Measurements from ENCODE around the gene GDPD3.

GDPD3 gene

GRCh38 chr16:30113031-30113710, at the start of gene GDPD3:
Gene GDPD3 (minus strand): TSS chr16:30113537. CDS start chr16:30113478, 59 bp downstream.
- H4K20me1 ChIP-seq = no peaks in the 10 kb centered on the region
- H3K4me1 ChIP-seq = peaks cover 3% of the 10 kb centered on the region
- H3K9ac ChIP-seq = no peak within 1 kb of the TSS
- H3K27me3 ChIP-seq = no peaks in the 10 kb centered on the region
- H3K4me2 ChIP-seq = no peak within 1 kb of the TSS
- H3K27ac ChIP-seq = no peak within 1 kb of the TSS
- H3K4me3 ChIP-seq = no peak within 1 kb of the TSS
- peaks cover 95% of the 10 kb centered on the region for H3K36me3 ChIP-seq
- no peak for TF ChIP-seq Cebpa-rat (IDR thresholded peaks at IDR 0.05)
- H3K9me3 ChIP-seq = no peaks in the 10 kb centered on the region

- Histone ChIP-seq H3K4me2 (no peak overlapping the region), H3K9me3 (no peaks in the 10 kb centered on the region), H3K4me1 (no peaks in the 10 kb centered on the region; the same call in 1 of the 2 replicates), H4K20me1 (no peaks in the 10 kb centered on the region), H3K36me3 (no peaks in the 10 kb centered on the region), H3K9ac (no peak overlapping the region), H3K27ac (no peak overlapping the region), H3K4me3 (no peak overlapping the region), H3K27me3 (no peaks in the 10 kb centered on the region)
- TF ChIP-seq Cebpa-rat (IDR thresholded peaks at IDR 0.05) = no peak
Observed at GRCh38 chr16:30157214-30157613, 43.9 kb upstream of the GDPD3 start.

- no peaks in the 10 kb centered on the region for H3K36me3 ChIP-seq
Observed at GRCh38 chr16:30155188-30155587, 41.9 kb upstream of the GDPD3 start.

GRCh38 chr16:30152517-30152916, 39.2 kb upstream of the GDPD3 start:
- TF ChIP-seq Cebpa-rat (IDR thresholded peaks at IDR 0.05) = no peak
- Histone ChIP-seq H4K20me1 (no peaks in the 10 kb centered on the region), H3K4me1 (no peaks in the 10 kb centered on the region), H3K27ac (no peak overlapping the region), H3K27me3 (no peaks in the 10 kb centered on the region), H3K9ac (no peak overlapping the region), H3K9me3 (peaks cover 33% of the 10 kb centered on the region), H3K36me3 (no peaks in the 10 kb centered on the region), H3K4me2 (no peak overlapping the region), H3K4me3 (no peak overlapping the region)

More at GRCh38 chr16:30155188-30155587, 41.9 kb upstream of the GDPD3 start:
- Histone ChIP-seq H3K4me2 (no peak overlapping the region), H3K27me3 (no peaks in the 10 kb centered on the region), H4K20me1 (no peaks in the 10 kb centered on the region), H3K27ac (no peak overlapping the region), H3K9me3 (peaks cover 10% of the 10 kb centered on the region), H3K4me1 (no peaks in the 10 kb centered on the region; the same call in 1 of the 2 replicates), H3K4me3 (no peak overlapping the region), H3K9ac (no peak overlapping the region)
- no peak for TF ChIP-seq Cebpa-rat (IDR thresholded peaks at IDR 0.05)

- Histone ChIP-seq H3K27ac (no peak overlapping the region), H3K36me3 (no peaks in the 10 kb centered on the region), H3K4me2 (no peak overlapping the region)
Observed at GRCh38 chr16:30151091-30151490, 37.8 kb upstream of the GDPD3 start.

DNA sequence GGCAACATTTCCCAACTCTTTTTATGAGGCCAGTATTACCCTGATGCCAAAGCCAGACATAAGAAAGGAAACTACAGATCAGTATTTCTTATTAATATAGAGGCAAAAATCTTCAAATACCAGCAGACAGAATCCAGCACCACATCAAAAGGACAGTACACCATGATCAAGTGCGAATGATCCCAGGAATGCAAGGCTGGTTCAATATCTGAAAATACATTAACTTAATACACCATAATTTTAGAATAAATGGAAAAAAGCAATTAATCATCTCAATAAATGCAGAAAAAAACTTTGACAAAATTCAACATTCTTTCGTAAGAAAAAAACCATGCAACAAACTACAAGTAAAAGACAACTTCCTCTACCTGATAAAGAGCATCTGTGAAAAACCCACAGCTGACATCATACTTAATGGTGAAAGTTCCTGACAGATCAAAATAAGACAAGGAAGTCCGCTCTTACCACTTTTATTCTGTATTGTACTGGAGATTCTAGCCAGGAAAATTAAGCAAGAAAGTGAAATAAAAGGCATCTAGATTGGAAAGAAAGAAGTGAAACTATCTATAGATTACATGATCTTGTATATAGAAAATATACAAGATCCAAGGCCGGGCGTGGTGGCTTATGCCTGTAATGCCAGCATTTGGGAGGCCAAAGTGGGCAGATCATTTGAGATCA, 36.1 kb upstream of the GDPD3 start:
- H3K4me2 ChIP-seq = no peak overlapping the region

More at GRCh38 chr16:30151091-30151490, 37.8 kb upstream of the GDPD3 start:
- H3K4me3 ChIP-seq = no peak overlapping the region
- H3K9ac ChIP-seq = no peak overlapping the region
- no peak for TF ChIP-seq Cebpa-rat (IDR thresholded peaks at IDR 0.05)
- H3K4me1 ChIP-seq = no peaks in the 10 kb centered on the region
- no peaks in the 10 kb centered on the region for H3K27me3 ChIP-seq
- H3K9me3 ChIP-seq = peaks cover 33% of the 10 kb centered on the region
- H4K20me1 ChIP-seq = no peaks in the 10 kb centered on the region

DNA sequence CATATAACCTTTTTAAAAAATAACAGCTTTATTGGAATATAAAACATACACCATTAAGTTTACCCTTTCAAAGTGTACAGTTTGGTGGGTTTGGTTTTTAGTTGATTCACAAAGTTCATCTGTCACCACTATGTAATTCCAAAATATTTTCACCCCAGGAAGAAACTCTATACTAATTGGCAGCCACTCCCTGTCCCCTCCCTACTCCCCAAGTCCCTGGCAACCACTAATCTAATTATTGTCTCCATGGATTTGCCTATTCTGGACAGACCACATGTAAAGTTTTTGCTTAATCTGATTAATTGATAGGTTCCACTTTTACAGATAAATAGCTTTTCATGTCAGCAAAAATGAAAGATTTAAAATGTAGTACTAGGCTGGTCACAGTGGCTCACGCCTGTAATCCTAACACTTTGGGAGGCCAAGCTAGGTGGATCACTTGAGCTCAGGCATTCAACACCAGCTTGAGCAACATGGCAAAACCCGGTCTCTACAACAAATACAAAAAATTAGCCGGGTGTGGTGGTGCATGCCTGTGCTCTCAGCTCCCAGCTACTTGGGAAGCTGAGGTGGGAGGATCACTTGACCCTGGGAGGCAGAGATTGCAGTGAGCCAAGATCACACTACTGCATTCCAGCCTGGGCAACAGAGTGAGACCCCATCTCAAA, 34.6 kb upstream of the GDPD3 start:
- Histone ChIP-seq H3K4me1 (no peaks in the 10 kb centered on the region), H3K27ac (no peak overlapping the region), H3K9ac (no peak overlapping the region), H3K4me2 (no peak overlapping the region), H3K9me3 (peaks cover 33% of the 10 kb centered on the region), H3K4me3 (no peak overlapping the region), H4K20me1 (no peaks in the 10 kb centered on the region), H3K27me3 (no peaks in the 10 kb centered on the region), H3K36me3 (no peaks in the 10 kb centered on the region)
- no peak for TF ChIP-seq Cebpa-rat (IDR thresholded peaks at IDR 0.05)

More for the DNA sequence above, 36.1 kb upstream of the GDPD3 start:
- Histone ChIP-seq H4K20me1 (no peaks in the 10 kb centered on the region), H3K9ac (no peak overlapping the region), H3K4me1 (no peaks in the 10 kb centered on the region), H3K36me3 (no peaks in the 10 kb centered on the region), H3K27ac (no peak overlapping the region), H3K4me3 (no peak overlapping the region), H3K27me3 (no peaks in the 10 kb centered on the region), H3K9me3 (peaks cover 33% of the 10 kb centered on the region)
- no peak for TF ChIP-seq Cebpa-rat (IDR thresholded peaks at IDR 0.05)

GRCh38 chr16:30145657-30146056, 32.3 kb upstream of the GDPD3 start:
- TF ChIP-seq Cebpa-rat (IDR thresholded peaks at IDR 0.05) = no peak
- H3K36me3 ChIP-seq = no peaks in the 10 kb centered on the region
- H3K9me3 ChIP-seq = peaks cover 27% of the 10 kb centered on the region
- H3K4me3 ChIP-seq = no peak overlapping the region
- H4K20me1 ChIP-seq = no peaks in the 10 kb centered on the region
- no peak overlapping the region for H3K4me2 ChIP-seq
- H3K27ac ChIP-seq = no peak overlapping the region
- H3K27me3 ChIP-seq = no peaks in the 10 kb centered on the region
- no peak overlapping the region for H3K9ac ChIP-seq
- no peaks in the 10 kb centered on the region for H3K4me1 ChIP-seq

DNA sequence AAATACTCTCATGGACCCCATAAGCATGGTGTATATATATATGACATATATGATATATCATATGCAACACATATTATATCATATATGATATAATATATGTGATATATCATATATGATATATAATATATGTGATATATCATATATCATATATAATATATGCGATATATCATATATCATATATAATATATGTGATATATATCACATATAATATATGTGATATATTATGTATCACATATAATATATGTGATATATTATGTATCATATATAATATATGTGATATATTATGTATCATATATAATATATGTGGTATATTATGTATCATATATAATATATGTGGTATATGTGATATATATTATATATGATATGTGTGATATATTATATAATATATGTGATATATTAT, 31.6 kb upstream of the GDPD3 start:
- peaks cover 20% of the 10 kb centered on the region for H3K9me3 ChIP-seq
- no peaks in the 10 kb centered on the region for H3K36me3 ChIP-seq
- H3K9ac ChIP-seq = no peak overlapping the region
- no peak for TF ChIP-seq Cebpa-rat (IDR thresholded peaks at IDR 0.05)
- H3K27me3 ChIP-seq = no peaks in the 10 kb centered on the region
- no peak overlapping the region for H3K4me3 ChIP-seq
- peaks cover 6% of the 10 kb centered on the region for H3K4me1 ChIP-seq
- no peaks in the 10 kb centered on the region for H4K20me1 ChIP-seq
- no peak overlapping the region for H3K4me2 ChIP-seq
- no peak overlapping the region for H3K27ac ChIP-seq

- H3K4me3 ChIP-seq = no peak overlapping the region
- no peak for TF ChIP-seq Cebpa-rat (IDR thresholded peaks at IDR 0.05)
- H3K4me1 ChIP-seq = peaks cover 15% of the 10 kb centered on the region
Observed at GRCh38 chr16:30144017-30144416, 30.7 kb upstream of the GDPD3 start.

More at GRCh38 chr16:30144017-30144416, 30.7 kb upstream of the GDPD3 start:
- Histone ChIP-seq H3K9ac (no peak overlapping the region), H4K20me1 (no peaks in the 10 kb centered on the region), H3K36me3 (no peaks in the 10 kb centered on the region), H3K27me3 (no peaks in the 10 kb centered on the region), H3K4me2 (no peak overlapping the region), H3K27ac (no peak overlapping the region), H3K9me3 (peaks cover 11% of the 10 kb centered on the region)

Measured in BLaER1 (cell line).